K562 (cell line): ENCODE data around the gene ANKRD45. TPM values are rescaled to one million over a fixed set of nuclear protein-coding genes. Genes with fewer than 3 reads are reported as not detected.

Experiments used
- ATAC-seq: fragments of 200-7000 bp; cut with Tn5 transposase; 3 replicates; pipeline ENCODE4 v1.9.1; 2020; ENCODE audit warnings: moderate library complexity
- Bru-seq: library from RNA; stranded (reverse); fragments of 400-500 nt; gene quantifications from one replicate; lab custom pipeline; 2021; lab: Mats Ljungman, UMichigan
- BruChase-seq, 2 experiments: library from RNA; stranded (reverse); fragments of 400-500 nt; gene quantifications; one replicate each; lab custom pipeline; 2021; lab: Mats Ljungman, UMichigan
- BruUV-seq: library from RNA; stranded (reverse); fragments of 400-500 nt; replicated peaks from 2 replicates; lab custom pipeline; 2021; lab: Mats Ljungman, UMichigan
- CTCF ChIA-PET: fragments of 300-600 bp; formaldehyde crosslinking; extraction: SDS; loops from one replicate; lab custom pipeline; 2021; ENCODE audit warnings: low intra/inter-chr PET ratio; lab: Yijun Ruan, JAX
- POLR2A ChIA-PET: fragments of 300-600, 350-650 bp; sonication (Branson Sonifier 250); formaldehyde crosslinking; extraction: SDS; loops from one replicate; lab custom pipeline; 2021; ENCODE audit warnings: antibody characterized with exemption, inconsistent platforms; lab: Yijun Ruan, JAX
- DNase-seq, 4 experiments: peaks; one replicate each; pipeline versions ENCODE4 v3.0.0 to v3.0.0-alpha.2; 2011 to 2018; ENCODE audit warnings: low spot score in 3 of 4, mixed read lengths in 3 of 4; ENCODE audit errors: extremely low read depth in 1 of 4
- FAIRE-seq: peaks from 2 replicates; lab custom pipeline; 2011; peaks lifted over from hg19 to GRCh38; lab: Jason Lieb, UNC
- H2AFZ ChIP-seq: 2 replicates; pipeline ENCODE4 v1.6.0; 2011; ENCODE audit warnings: low read depth, low read length, control low read depth, inconsistent platforms
- H3K27ac ChIP-seq: fragments of 200-600 bp; 3 replicates; pipeline ENCODE4 v1.8.0; 2011; ENCODE audit warnings: low read depth, mild to moderate bottlenecking, control low read depth, inconsistent platforms, low read length, moderate library complexity, mixed read lengths; ENCODE audit errors: extremely low read depth
- H3K27me3 ChIP-seq, 2 experiments: fragments of 300-600 bp in 1 of 2; 2 replicates in 1 of 2; 3 replicates in 1 of 2; pipeline versions ENCODE4 v1.6.0 to v1.8.0; 2011; ENCODE audit warnings: inconsistent platforms in 2 of 2, low read length in 2 of 2, mild to moderate bottlenecking in 1 of 2, mixed read lengths in 1 of 2, moderate library complexity in 1 of 2; ENCODE audit not compliant: control insufficient read depth in 2 of 2, insufficient read depth in 2 of 2
- H3K36me3 ChIP-seq: fragments of 300-600 bp; 3 replicates; pipeline ENCODE4 v1.8.0; 2011; ENCODE audit warnings: mild to moderate bottlenecking, low read length, inconsistent platforms; ENCODE audit not compliant: control insufficient read depth, insufficient read depth
- H3K4me1 ChIP-seq, 2 experiments: fragments of 200-600 bp in 1 of 2; replicated peaks in 1 of 2; 2 replicates in 1 of 2; 3 replicates in 1 of 2; pipeline versions ENCODE4 v1.5.1 to v1.8.0; 2011; ENCODE audit warnings: inconsistent platforms in 2 of 2, low read length in 2 of 2, mild to moderate bottlenecking in 1 of 2, mixed read lengths in 1 of 2, moderate library complexity in 1 of 2; ENCODE audit not compliant: control insufficient read depth in 2 of 2, insufficient read depth in 2 of 2
- H3K4me2 ChIP-seq: 2 replicates; pipeline ENCODE4 v1.6.1; 2011; ENCODE audit warnings: low read length, control low read depth, inconsistent platforms, mixed read lengths; ENCODE audit not compliant: insufficient read depth
- H3K4me3 ChIP-seq: fragments of 200-600 bp; sonication (generic), shearing (Covaris generic); 2 replicates; pipeline ENCODE4 v1.5.1; 2016; ENCODE audit warnings: control low read depth, inconsistent platforms
- H3K79me2 ChIP-seq: fragments of 200-600 bp; 3 replicates; pipeline ENCODE4 v1.8.0; 2011; ENCODE audit warnings: low read length, inconsistent platforms; ENCODE audit not compliant: control insufficient read depth, insufficient read depth
- H3K9ac ChIP-seq, 2 experiments: 2 replicates each; pipeline versions ENCODE4 v1.6.0 to v1.6.1; 2011; ENCODE audit warnings: low read depth in 2 of 2, low read length in 2 of 2, control low read depth in 1 of 2, inconsistent platforms in 1 of 2, mild to moderate bottlenecking in 1 of 2, mixed read lengths in 1 of 2; ENCODE audit not compliant: insufficient read depth in 1 of 2
- H3K9me1 ChIP-seq: one replicate; pipeline ENCODE4 v1.6.0; 2011; ENCODE audit warnings: inconsistent platforms, mild to moderate bottlenecking, low read length, moderate library complexity; ENCODE audit not compliant: control insufficient read depth, insufficient read depth
- H3K9me3 ChIP-seq: replicated peaks from 2 replicates; pipeline ENCODE4 v1.5.1; 2011; ENCODE audit warnings: low read depth, low read length, inconsistent platforms; ENCODE audit not compliant: control insufficient read depth, insufficient read depth
- H4K20me1 ChIP-seq: replicated peaks from 2 replicates; pipeline ENCODE4 v1.6.1; 2011; ENCODE audit warnings: low read length, inconsistent platforms, mixed read lengths; ENCODE audit not compliant: control insufficient read depth, insufficient read depth
- CBX1 ChIP-seq: sonication (generic); IDR thresholded peaks from 2 replicates; pipeline ENCODE4 v1.6.1; 2016; ENCODE audit warnings: antibody characterized with exemption, low read depth, mild to moderate bottlenecking
- CHAMP1 ChIP-seq: fragments of 450-650 bp; IDR thresholded peaks from 2 replicates; pipeline ENCODE4 v1.6.1; 2016; ENCODE audit warnings: mild to moderate bottlenecking
- FOSL1 ChIP-seq: fragments of 200-800 bp; sonication (Bioruptor generic); conservative IDR thresholded peaks from 2 replicates; pipeline ENCODE4 v1.6.1; 2016; ENCODE audit warnings: missing genetic modification characterization, missing compliant biosample characterization
- FOXJ3 ChIP-seq: sonication (generic); formaldehyde crosslinking; IDR thresholded peaks from 2 replicates; pipeline ENCODE4 v1.4.0; 2020; ENCODE audit warnings: mild to moderate bottlenecking, missing genetic modification reagents
- GABPA ChIP-seq: fragments of 200-800 bp; sonication (Bioruptor generic); conservative IDR thresholded peaks from 2 replicates; pipeline ENCODE4 v1.6.1; 2016; ENCODE audit warnings: low read depth, missing genetic modification characterization, missing compliant biosample characterization
- MBD1 ChIP-seq: fragments of 250-450 bp; sonication (Bioruptor Pico); IDR thresholded peaks from 2 replicates; pipeline ENCODE4 v1.8.0; 2022; ENCODE audit warnings: inconsistent platforms
- RBM14 ChIP-seq: fragments of 200-400 bp; formaldehyde crosslinking; IDR thresholded peaks from 2 replicates; pipeline ENCODE4 v1.6.1; 2018; ENCODE audit warnings: low read depth, mild to moderate bottlenecking, low read length, moderate library complexity, borderline replicate concordance; ENCODE audit not compliant: insufficient read depth
- RFX1 ChIP-seq: fragments of 450-650 bp; IDR thresholded peaks from 2 replicates; pipeline ENCODE4 v1.6.1; 2016; ENCODE audit warnings: mild to moderate bottlenecking, moderate library complexity
- TAL1 ChIP-seq: fragments of 450-650 bp; IDR thresholded peaks from 2 replicates; pipeline ENCODE4 v1.6.1; 2016; ENCODE audit warnings: mild to moderate bottlenecking
- ZBTB33 ChIP-seq: sonication (generic); formaldehyde crosslinking; IDR thresholded peaks from 2 replicates; pipeline ENCODE4 v1.8.1; 2023; ENCODE audit warnings: mild to moderate bottlenecking, missing genetic modification reagents
- ZKSCAN1 ChIP-seq: fragments of 150-350 bp; IDR thresholded peaks from 2 replicates; pipeline ENCODE4 v1.6.1; 2016; ENCODE audit warnings: low read depth, low read length
- WGBS: fragments of 100-300 bp; shearing (Covaris generic); methylation state at CpG from one replicate; pipeline ENCODE4 v1.1.6; 2016; ENCODE audit warnings: low coverage, mixed read lengths; ENCODE audit not compliant: insufficient coverage; ENCODE audit errors: missing lambda C conversion rate; 5-methylcytosine and 5-hydroxymethylcytosine counted together
- in situ Hi-C: fragments of 300-500 bp; cut with MboI; formaldehyde crosslinking; loops from 4 replicates; pipeline ENCODE4 v1.15.0; 2018; ENCODE audit warnings: inconsistent platforms, mixed read lengths
- intact Hi-C: fragments of 100-400 bp; cut with micrococcal nuclease; formaldehyde crosslinking; loops from 2 replicates; pipeline ENCODE4 v1.14.2; 2022
- long read RNA-seq, 3 experiments: library from polyadenylated mRNA in 2 of 3; library from RNA in 1 of 3; unstranded in 2 of 3; stranded (forward) in 1 of 3; transcript quantifications; one replicate each; pipeline ENCODE4 v2.0.0, GENCODE V29; 2019 to 2022
- polyA minus RNA-seq, 3 experiments: library from RNA; depleted of rRNA, polyadenylated mRNA; stranded (reverse); fragments of >200 nt; gene quantifications; 2 replicates each; pipeline ENCODE4 v1.2.3, GENCODE V29; 2011
- polyA plus RNA-seq, 8 experiments: library from polyadenylated mRNA; depleted of rRNA in 4 of 8; stranded (reverse) in 5 of 8; unstranded in 3 of 8; fragments of >200 nt; fragmentation: Nextera tagmentation in 2 of 8; fragmentation: Illumina TruSeq in 1 of 8; extraction: Ambion mirVana in 2 of 8; extraction: Trizol in 1 of 8; gene quantifications; 2 replicates each; pipeline versions ENCODE4 v1.2.1 to v1.2.3, GENCODE V29; 2011 to 2014; ENCODE audit warnings: inconsistent platforms in 1 of 8, missing spikeins in 1 of 8
- total RNA-seq, 7 experiments: library from RNA; depleted of rRNA in 6 of 7; stranded (reverse); fragments of >200 nt in 6 of 7; fragmentation: Illumina TruSeq in 2 of 7; extraction: Trizol in 2 of 7; gene quantifications; 2 replicates each; pipeline versions ENCODE4 v1.2.1 to v1.2.3, GENCODE V29; 2011 to 2021; ENCODE audit warnings: low replicate concordance in 1 of 7

ANKRD45 gene
- total RNA-seq (2011; cell fraction: chromatin; rRNA removed; ENCODE audit: low replicate concordance), result 0.39 TPM in 1 of 2 replicates, not detected in the other
- total RNA-seq (2011; cell fraction: nucleolus; rRNA removed), result 0.17 TPM in 1 of 2 replicates, not detected in the other
- total RNA-seq (2011; cell fraction: nucleoplasm; rRNA removed), result not detected in 2 replicates
- total RNA-seq (2014; rRNA removed), result 0.12 TPM in 1 of 2 replicates, not detected in the other
- 0.11 and 0.26 TPM in 2 replicates for total RNA-seq (2014; rRNA removed; fragmentation: Illumina TruSeq; extraction: Trizol)
- total RNA-seq (2015; rRNA removed; fragmentation: Illumina TruSeq; extraction: Trizol), result 0.11 and 0.49 TPM in 2 replicates
- 0.11 TPM in 1 of 2 replicates, not detected in the other for total RNA-seq (2021)
- 0.21 and 0.66 TPM in 2 replicates for polyA plus RNA-seq (2011; rRNA removed)
- 0.03 and 0.32 TPM in 2 replicates for polyA plus RNA-seq (2011; cell fraction: cytosol; rRNA removed)
- 0.09 and 0.27 TPM in 2 replicates for polyA plus RNA-seq (2011; cell fraction: nucleus; rRNA removed)
- 0.30 and 0.54 TPM in 2 replicates for polyA plus RNA-seq (2012)
- 0.14 TPM in 1 of 2 replicates, not detected in the other for polyA plus RNA-seq (2014; fragmentation: Illumina TruSeq; extraction: Trizol)
- under 1 TPM; 0.10 to 0.29 TPM for polyA plus RNA-seq (2014; fragmentation: Nextera tagmentation; extraction: Ambion mirVana)
- 0.18 and 0.30 TPM in 2 replicates for polyA plus RNA-seq (2014; rRNA removed)
- polyA minus RNA-seq (2011; rRNA and poly(A)+ RNA removed), result 0.33 TPM in 1 of 2 replicates, not detected in the other
- not detected in 2 replicates for polyA minus RNA-seq (2011; cell fraction: cytosol; rRNA and poly(A)+ RNA removed)
- 0.56 TPM in 1 of 2 replicates, not detected in the other for polyA minus RNA-seq (2011; cell fraction: nucleus; rRNA and poly(A)+ RNA removed)
- not detected for Bru-seq, nascent RNA
- percentile 47 among the genes with signal in this experiment for BruChase-seq, experiment 1, labeled RNA remaining after a 2-hour chase
- BruChase-seq, experiment 2, labeled RNA remaining after a 6-hour chase, result percentile 38 among the genes with signal in this experiment
- long read RNA-seq, experiment 1, result 0 reads
- long read RNA-seq, experiment 2, result 0 reads
- long read RNA-seq, experiment 3, result 0 reads

- H3K79me2 ChIP-seq, result no peaks in the 10 kb centered on the region
- no peaks in the 10 kb centered on the region for H4K20me1 ChIP-seq
- H3K27ac ChIP-seq, result peak within 1 kb of the TSS; percentile 76
- H3K4me3 ChIP-seq, result no peak within 1 kb of the TSS
- no peak for DNase-seq
- intact Hi-C loops (no loop called here), in situ Hi-C loops (no loop called here)
- H3K4me2 ChIP-seq, result peak within 1 kb of the TSS; percentile 80
- no peak for FAIRE-seq
- CTCF ChIA-PET, result no interaction called here
- H3K4me1 ChIP-seq, result peaks cover 16 to 19% of the 10 kb centered on the region in 2 experiments
- ATAC-seq, result no peak
- 99% methylated on average over 30 of the region's 33 CpGs for WGBS
- no peaks in the 10 kb centered on the region for H3K9me1 ChIP-seq
- peak within 1 kb of the TSS in 1 of 2 experiments; percentile 47; a peak in 2 of 4 replicates for H3K9ac ChIP-seq
- H2AFZ ChIP-seq, result peak within 1 kb of the TSS; percentile 83
- BruUV-seq, result no TSS peak
- POLR2A ChIA-PET, result no interaction called here
- H3K27me3 ChIP-seq, result no peaks in the 10 kb centered on the region
- no peaks in the 10 kb centered on the region for H3K36me3 ChIP-seq
- H3K9me3 ChIP-seq, result 0 out of 2 replicates have a peak, but pooled peaks cover 5% of the 10 kb centered on the region
- TF ChIP-seq MBD1 (CRISPR knock-in tag) (0 out of 2 replicates have a peak, but pooled peaks have one; percentile 31), RBM14 (0 out of 2 replicates have a peak, but pooled peaks have one; percentile 54), FOXJ3 (CRISPR knock-in tag) (no peak), ZKSCAN1 (no peak), ZBTB33 (CRISPR knock-in tag) (peak; percentile 97), GABPA (tag) (no peak), CHAMP1 (peak; percentile 88), TAL1 (no peak), CBX1 (0 out of 2 replicates have a peak, but pooled peaks have one; percentile 22), RFX1 (peak; percentile 89), FOSL1 (no peak)
These were observed at the start of gene ANKRD45 for GRCh38 chr1:173669491-173669941. ANKRD45 (minus strand) TSS chr1:173669851; CDS start chr1:173659418, 10,433 bp downstream.
